HL-60 (cell line): ENCODE results near the gene AP2A1.
A peak's percentile ranks its signal among the peaks of the same experiment; 100 is the strongest.

Experiments
- GABPA ChIP-seq: IDR thresholded peaks from 2 replicates; pipeline ENCODE4 v1.6.1; 2012; ENCODE audit warnings: low read depth
- POLR2AphosphoS5 ChIP-seq: IDR thresholded peaks from 2 replicates; pipeline ENCODE4 v1.6.1; 2012; ENCODE audit warnings: low read depth
- SPI1 ChIP-seq: IDR thresholded peaks from 2 replicates; pipeline ENCODE4 v1.6.1; 2012; ENCODE audit warnings: low read depth, mild to moderate bottlenecking, borderline replicate concordance
- TF ChIP-seq, protein P1 (sequence below): IDR thresholded peaks from 2 replicates; pipeline ENCODE4 v1.6.1; 2012; ENCODE audit warnings: low read depth; ENCODE audit not compliant: insufficient replicate concordance
- TF ChIP-seq, protein P2 (sequence below): IDR thresholded peaks from one replicate; pipeline ENCODE4 v1.5.1; 2011; ENCODE audit warnings: low read length, control low read depth, inconsistent platforms; ENCODE audit not compliant: insufficient read depth

DNA sequence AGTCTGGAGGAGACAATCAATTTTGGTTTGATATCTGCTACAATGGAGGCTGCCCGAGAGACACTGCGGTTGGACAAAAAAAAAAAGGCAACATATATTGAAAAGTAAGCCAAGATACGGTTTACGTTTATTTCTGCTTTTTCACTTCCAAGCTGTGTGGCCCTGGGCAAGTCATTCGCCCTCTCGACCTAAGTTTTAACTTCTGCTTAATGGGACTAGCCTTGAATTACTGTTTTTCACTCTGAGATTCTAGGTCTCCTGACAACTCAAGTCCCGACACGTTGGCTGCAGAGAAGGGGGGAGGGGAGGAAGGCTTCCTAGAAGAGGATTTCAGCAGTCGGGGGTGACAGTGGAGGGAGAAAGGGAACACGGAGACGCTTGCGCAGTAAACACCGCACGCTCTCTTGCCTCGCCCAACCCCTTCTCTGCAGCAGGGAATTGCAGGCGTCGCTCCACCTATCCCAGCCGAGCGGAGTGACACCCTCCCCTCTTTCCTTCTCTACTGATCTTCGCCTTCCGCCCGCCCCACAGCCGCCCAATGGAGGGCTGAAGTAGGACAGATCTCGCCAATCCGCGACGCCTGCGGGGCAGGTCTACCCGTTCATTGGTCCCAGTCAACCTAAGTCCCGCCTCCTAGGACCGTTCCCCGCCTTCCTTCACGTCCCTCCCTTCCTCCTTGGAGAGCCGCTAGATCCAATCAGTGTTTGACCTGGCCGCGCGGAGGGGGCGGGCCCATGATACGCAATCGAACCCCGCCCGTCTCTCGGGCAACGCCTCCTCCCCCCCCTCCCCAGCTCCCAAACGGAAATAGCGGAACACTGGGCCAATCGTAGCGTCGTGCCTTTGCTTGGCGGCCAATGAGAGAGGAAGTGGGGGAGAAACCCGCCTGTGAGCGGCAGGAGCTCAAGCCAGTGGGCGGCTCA lies 533 bp upstream of the AP2A1 start:
- peak; percentile 72 for TF ChIP-seq GABPA
- TF ChIP-seq, protein P1, sequence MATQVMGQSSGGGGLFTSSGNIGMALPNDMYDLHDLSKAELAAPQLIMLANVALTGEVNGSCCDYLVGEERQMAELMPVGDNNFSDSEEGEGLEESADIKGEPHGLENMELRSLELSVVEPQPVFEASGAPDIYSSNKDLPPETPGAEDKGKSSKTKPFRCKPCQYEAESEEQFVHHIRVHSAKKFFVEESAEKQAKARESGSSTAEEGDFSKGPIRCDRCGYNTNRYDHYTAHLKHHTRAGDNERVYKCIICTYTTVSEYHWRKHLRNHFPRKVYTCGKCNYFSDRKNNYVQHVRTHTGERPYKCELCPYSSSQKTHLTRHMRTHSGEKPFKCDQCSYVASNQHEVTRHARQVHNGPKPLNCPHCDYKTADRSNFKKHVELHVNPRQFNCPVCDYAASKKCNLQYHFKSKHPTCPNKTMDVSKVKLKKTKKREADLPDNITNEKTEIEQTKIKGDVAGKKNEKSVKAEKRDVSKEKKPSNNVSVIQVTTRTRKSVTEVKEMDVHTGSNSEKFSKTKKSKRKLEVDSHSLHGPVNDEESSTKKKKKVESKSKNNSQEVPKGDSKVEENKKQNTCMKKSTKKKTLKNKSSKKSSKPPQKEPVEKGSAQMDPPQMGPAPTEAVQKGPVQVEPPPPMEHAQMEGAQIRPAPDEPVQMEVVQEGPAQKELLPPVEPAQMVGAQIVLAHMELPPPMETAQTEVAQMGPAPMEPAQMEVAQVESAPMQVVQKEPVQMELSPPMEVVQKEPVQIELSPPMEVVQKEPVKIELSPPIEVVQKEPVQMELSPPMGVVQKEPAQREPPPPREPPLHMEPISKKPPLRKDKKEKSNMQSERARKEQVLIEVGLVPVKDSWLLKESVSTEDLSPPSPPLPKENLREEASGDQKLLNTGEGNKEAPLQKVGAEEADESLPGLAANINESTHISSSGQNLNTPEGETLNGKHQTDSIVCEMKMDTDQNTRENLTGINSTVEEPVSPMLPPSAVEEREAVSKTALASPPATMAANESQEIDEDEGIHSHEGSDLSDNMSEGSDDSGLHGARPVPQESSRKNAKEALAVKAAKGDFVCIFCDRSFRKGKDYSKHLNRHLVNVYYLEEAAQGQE: peak; percentile 64
- TF ChIP-seq, protein P2, sequence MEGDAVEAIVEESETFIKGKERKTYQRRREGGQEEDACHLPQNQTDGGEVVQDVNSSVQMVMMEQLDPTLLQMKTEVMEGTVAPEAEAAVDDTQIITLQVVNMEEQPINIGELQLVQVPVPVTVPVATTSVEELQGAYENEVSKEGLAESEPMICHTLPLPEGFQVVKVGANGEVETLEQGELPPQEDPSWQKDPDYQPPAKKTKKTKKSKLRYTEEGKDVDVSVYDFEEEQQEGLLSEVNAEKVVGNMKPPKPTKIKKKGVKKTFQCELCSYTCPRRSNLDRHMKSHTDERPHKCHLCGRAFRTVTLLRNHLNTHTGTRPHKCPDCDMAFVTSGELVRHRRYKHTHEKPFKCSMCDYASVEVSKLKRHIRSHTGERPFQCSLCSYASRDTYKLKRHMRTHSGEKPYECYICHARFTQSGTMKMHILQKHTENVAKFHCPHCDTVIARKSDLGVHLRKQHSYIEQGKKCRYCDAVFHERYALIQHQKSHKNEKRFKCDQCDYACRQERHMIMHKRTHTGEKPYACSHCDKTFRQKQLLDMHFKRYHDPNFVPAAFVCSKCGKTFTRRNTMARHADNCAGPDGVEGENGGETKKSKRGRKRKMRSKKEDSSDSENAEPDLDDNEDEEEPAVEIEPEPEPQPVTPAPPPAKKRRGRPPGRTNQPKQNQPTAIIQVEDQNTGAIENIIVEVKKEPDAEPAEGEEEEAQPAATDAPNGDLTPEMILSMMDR: no peak
- peak; percentile 90 for TF ChIP-seq POLR2AphosphoS5
- TF ChIP-seq SPI1: peak; percentile 87
